ENCODE measurements around the gene LDLRAD4.

DNA sequence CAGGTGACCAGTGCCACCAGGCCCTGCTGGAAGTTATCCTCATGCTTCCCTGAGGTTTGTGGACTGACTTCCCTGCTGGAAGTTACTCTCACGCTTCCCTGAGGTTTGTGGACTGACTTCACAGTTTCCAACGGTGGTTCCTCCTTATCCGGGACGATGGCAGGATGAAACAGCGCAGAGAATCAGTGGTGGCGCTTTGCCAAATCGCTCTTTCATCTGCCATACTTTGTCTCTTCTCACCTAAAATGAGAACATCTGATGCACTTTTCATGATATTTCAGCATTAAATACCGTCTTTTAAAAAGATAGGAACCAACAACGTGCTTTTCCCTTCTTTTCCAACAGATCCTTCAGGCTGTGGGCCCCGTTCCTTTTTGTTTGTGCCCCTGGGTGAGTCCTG is 183.3 kb downstream of the LDLRAD4 start:
- TF ChIP-seq, protein P1, sequence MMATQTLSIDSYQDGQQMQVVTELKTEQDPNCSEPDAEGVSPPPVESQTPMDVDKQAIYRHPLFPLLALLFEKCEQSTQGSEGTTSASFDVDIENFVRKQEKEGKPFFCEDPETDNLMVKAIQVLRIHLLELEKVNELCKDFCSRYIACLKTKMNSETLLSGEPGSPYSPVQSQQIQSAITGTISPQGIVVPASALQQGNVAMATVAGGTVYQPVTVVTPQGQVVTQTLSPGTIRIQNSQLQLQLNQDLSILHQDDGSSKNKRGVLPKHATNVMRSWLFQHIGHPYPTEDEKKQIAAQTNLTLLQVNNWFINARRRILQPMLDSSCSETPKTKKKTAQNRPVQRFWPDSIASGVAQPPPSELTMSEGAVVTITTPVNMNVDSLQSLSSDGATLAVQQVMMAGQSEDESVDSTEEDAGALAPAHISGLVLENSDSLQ (IDR thresholded peaks at IDR 0.05), result no peak
- TF ChIP-seq TARDBP (IDR thresholded peaks at IDR 0.05), result no peak
- TF ChIP-seq ELF4 (IDR thresholded peaks at IDR 0.05), result no peak
- TF ChIP-seq CTBP1 (IDR thresholded peaks at IDR 0.05; ENCODE audit: borderline replicate concordance), result no peak
- TF ChIP-seq FOXA1 (IDR thresholded peaks at IDR 0.05), result no peak
- no peak for TF ChIP-seq FOXM1 (IDR thresholded peaks at IDR 0.05; ENCODE audit: borderline replicate concordance)

All from HEK293T (cell line).